SK-N-SH (cell line): ENCODE measurements around the gene CRYBG1. TPM values are rescaled to one million over a fixed set of nuclear protein-coding genes. Genes with fewer than 3 reads are reported as not detected.

ENCODE experiments used
- CTCF ChIA-PET: fragments of 300-600, 350-600 bp; formaldehyde crosslinking; extraction: SDS; loops from one replicate; lab custom pipeline; 2021; lab: Yijun Ruan, JAX
- POLR2A ChIA-PET: fragments of 350-600 bp; sonication (Branson Sonifier 250); formaldehyde crosslinking; extraction: SDS; loops from one replicate; lab custom pipeline; 2020; ENCODE audit warnings: antibody characterized with exemption, inconsistent platforms; lab: Yijun Ruan, JAX
- DNase-seq: peaks from one replicate; pipeline ENCODE4 v3.0.0; 2012
- H2AFZ ChIP-seq: fragments of 200-600 bp; sonication (generic); 2 replicates; pipeline ENCODE4 v1.8.1; 2016; ENCODE audit warnings: antibody characterized with exemption, mild to moderate bottlenecking, low read depth
- H3F3A ChIP-seq: fragments of 200-600 bp; sonication (generic); replicated peaks from 2 replicates; pipeline ENCODE3; 2016; ENCODE audit warnings: antibody characterized with exemption, mild to moderate bottlenecking; ENCODE audit not compliant: insufficient read depth
- H3K27ac ChIP-seq, 2 experiments: fragments of 200-500 bp in 1 of 2; fragments of 200-600 bp in 1 of 2; sonication (Bioruptor generic) in 1 of 2; sonication (generic), shearing (Covaris generic) in 1 of 2; 2 replicates each; pipeline versions ENCODE4 v1.5.1 to v1.6.1; 2014 to 2016; ENCODE audit warnings: low read depth in 2 of 2, inconsistent platforms in 1 of 2, low read length in 1 of 2, mild to moderate bottlenecking in 1 of 2, mixed read lengths in 1 of 2
- H3K27me3 ChIP-seq: fragments of 200-600 bp; sonication (generic), shearing (Covaris generic); 2 replicates; pipeline ENCODE4 v1.6.1; 2016; ENCODE audit warnings: mixed run types; ENCODE audit not compliant: insufficient read depth
- H3K36me3 ChIP-seq, 2 experiments: fragments of 200-500 bp in 1 of 2; fragments of 200-600 bp in 1 of 2; sonication (Bioruptor generic) in 1 of 2; sonication (generic) in 1 of 2; replicated peaks in 1 of 2; 2 replicates each; pipeline versions ENCODE3 to v1.5.1; 2014 to 2016; ENCODE audit warnings: low read length in 1 of 2, mild to moderate bottlenecking in 1 of 2; ENCODE audit not compliant: insufficient read depth in 2 of 2, control insufficient read depth in 1 of 2
- H3K4me1 ChIP-seq, 2 experiments: fragments of 200-500 bp in 1 of 2; fragments of 200-600 bp in 1 of 2; sonication (Bioruptor generic) in 1 of 2; sonication (generic), shearing (Covaris generic) in 1 of 2; 2 replicates each; pipeline versions ENCODE4 v1.5.1 to v1.6.1; 2014 to 2016; ENCODE audit warnings: low read depth in 1 of 2, low read length in 1 of 2, mixed run types in 1 of 2; ENCODE audit not compliant: insufficient read depth in 2 of 2, control insufficient read depth in 1 of 2
- H3K4me2 ChIP-seq: fragments of 200-600 bp; sonication (generic), shearing (Covaris generic); 2 replicates; pipeline ENCODE4 v1.6.1; 2017; ENCODE audit warnings: mixed run types
- H3K4me3 ChIP-seq, 2 experiments: fragments of 200-500 bp in 1 of 2; fragments of 200-600 bp in 1 of 2; sonication (Bioruptor generic) in 1 of 2; sonication (generic), shearing (Covaris generic) in 1 of 2; 2 replicates each; pipeline versions ENCODE4 v1.5.1 to v1.8.1; 2014 to 2016; ENCODE audit warnings: low read depth in 2 of 2, inconsistent platforms in 1 of 2, low read length in 1 of 2, mild to moderate bottlenecking in 1 of 2, mixed read lengths in 1 of 2, moderate library complexity in 1 of 2
- H3K79me2 ChIP-seq: fragments of 200-600 bp; sonication (generic); 2 replicates; pipeline ENCODE4 v1.8.1; 2017; ENCODE audit warnings: mild to moderate bottlenecking; ENCODE audit not compliant: insufficient read depth
- H3K9ac ChIP-seq: fragments of 200-600 bp; sonication (generic); 2 replicates; pipeline ENCODE4 v1.6.1; 2017; ENCODE audit warnings: mixed run types
- H3K9me2 ChIP-seq: fragments of 200-600 bp; sonication (generic); 2 replicates; pipeline ENCODE4 v1.6.1; 2017; ENCODE audit warnings: mixed run types
- H3K9me3 ChIP-seq: fragments of 200-600 bp; sonication (generic); 2 replicates; pipeline ENCODE4 v1.6.1; 2017; ENCODE audit warnings: mixed run types, mild to moderate bottlenecking, moderate library complexity
- H4K20me1 ChIP-seq: fragments of 200-600 bp; sonication (generic); 2 replicates; pipeline ENCODE4 v1.6.1; 2017; ENCODE audit warnings: mild to moderate bottlenecking, mixed run types; ENCODE audit not compliant: insufficient read depth
- CHD2 ChIP-seq: fragments of 150-350 bp; IDR thresholded peaks from 2 replicates; pipeline ENCODE4 v1.6.1; 2018; ENCODE audit warnings: low read length; ENCODE audit not compliant: partially characterized antibody
- CTCF ChIP-seq: fragments of 200-600 bp; sonication (generic); IDR thresholded peaks from 2 replicates; pipeline ENCODE4 v1.6.1; 2017; ENCODE audit warnings: antibody characterized with exemption, mild to moderate bottlenecking, moderate library complexity
- ELF1 ChIP-seq: IDR thresholded peaks from 2 replicates; pipeline ENCODE4 v1.4.0; 2012
- EP300 ChIP-seq, 2 experiments: IDR thresholded peaks; 2 replicates each; pipeline versions ENCODE4 v1.4.0 to v1.6.1; 2012; ENCODE audit warnings: borderline replicate concordance in 1 of 2, low read depth in 1 of 2, low read length in 1 of 2
- FOXM1 ChIP-seq: IDR thresholded peaks from 2 replicates; pipeline ENCODE4 v1.4.0; 2012; ENCODE audit warnings: low read depth, mild to moderate bottlenecking
- GATA2 ChIP-seq: sonication (generic); formaldehyde crosslinking; IDR thresholded peaks from 2 replicates; pipeline ENCODE4 v1.5.0; 2020; ENCODE audit warnings: mild to moderate bottlenecking, missing genetic modification reagents
- MEF2A ChIP-seq: IDR thresholded peaks from 2 replicates; pipeline ENCODE4 v1.4.0; 2012; ENCODE audit warnings: low read depth, borderline replicate concordance
- MXI1 ChIP-seq: IDR thresholded peaks from 2 replicates; pipeline ENCODE4 v1.6.1; 2012; ENCODE audit warnings: mild to moderate bottlenecking, low read depth, low read length, improper control_type of control experiment
- NFIC ChIP-seq: IDR thresholded peaks from 2 replicates; pipeline ENCODE4 v1.4.0; 2012; ENCODE audit warnings: borderline replicate concordance
- NRF1 ChIP-seq: IDR thresholded peaks from 2 replicates; pipeline ENCODE4 v1.6.1; 2012; ENCODE audit warnings: low read depth, mild to moderate bottlenecking, low read length
- POLR2AphosphoS5 ChIP-seq: IDR thresholded peaks from 2 replicates; pipeline ENCODE4 v1.6.1; 2012; ENCODE audit warnings: low read depth, low read length
- RAD21 ChIP-seq: IDR thresholded peaks from 2 replicates; pipeline ENCODE4 v1.6.1; 2012; ENCODE audit warnings: mild to moderate bottlenecking, low read length
- REST ChIP-seq: IDR thresholded peaks from 2 replicates; pipeline ENCODE4 v1.6.1; 2012; ENCODE audit warnings: mild to moderate bottlenecking, low read depth, low read length, moderate library complexity
- RXRA ChIP-seq: IDR thresholded peaks from 2 replicates; pipeline ENCODE4 v1.4.0; 2012; ENCODE audit warnings: low read depth, mild to moderate bottlenecking, borderline replicate concordance
- SIN3A ChIP-seq: IDR thresholded peaks from 2 replicates; pipeline ENCODE4 v1.6.1; 2012; ENCODE audit warnings: low read depth, mild to moderate bottlenecking, low read length, moderate library complexity, borderline replicate concordance
- SMC3 ChIP-seq: IDR thresholded peaks from 2 replicates; pipeline ENCODE4 v1.6.1; 2012; ENCODE audit warnings: low read depth, low read length, improper control_type of control experiment
- USF2 ChIP-seq: fragments of 150-350 bp; IDR thresholded peaks from 2 replicates; pipeline ENCODE4 v1.6.1; 2017; ENCODE audit warnings: antibody characterized with exemption, low read length, low read depth, borderline replicate concordance
- YY1 ChIP-seq: IDR thresholded peaks from 2 replicates; pipeline ENCODE4 v1.4.0; 2012; ENCODE audit warnings: low read depth, mild to moderate bottlenecking
- ZBTB33 ChIP-seq: IDR thresholded peaks from 2 replicates; pipeline ENCODE4 v1.4.0; 2012; ENCODE audit warnings: low read depth, borderline replicate concordance
- WGBS: methylation state at CpG from one replicate; pipeline ENCODE4 v1.1.6; 2017; ENCODE audit warnings: low lambda C conversion rate; 5-methylcytosine and 5-hydroxymethylcytosine counted together
- polyA plus RNA-seq, 3 experiments: library from polyadenylated mRNA; depleted of rRNA; stranded (reverse); fragments of >200 nt; gene quantifications; 2 replicates each; pipeline ENCODE4 v1.2.3, GENCODE V29; 2012
- TF ChIP-seq, protein P1 (sequence below): IDR thresholded peaks from 2 replicates; pipeline ENCODE4 v1.4.0; 2012; ENCODE audit warnings: low read depth, borderline replicate concordance
- TF ChIP-seq, protein P2 (sequence below): fragments of 150-350 bp; IDR thresholded peaks from 2 replicates; pipeline ENCODE4 v1.6.1; 2016; ENCODE audit warnings: mild to moderate bottlenecking, low read depth, low read length

The CRYBG1 gene
- polyA plus RNA-seq, 1 of the 3 experiments (the other 2 are of a cell fraction), result 13.8 TPM

GRCh38 chr6:106339334-106340029 lies 21.0 kb upstream of the CRYBG1 start:
- CTCF ChIA-PET, result interaction anchor here (0.5 to 2.6 kb wide), 53 partner anchors 8 to 857 kb away, joined by 3 to 19 read pairs (median 4); partner anchors contain the start of gene CRYBG1
- H3K27ac ChIP-seq, result peak overlapping the region in 1 of 2 experiments; percentile 35; a peak in 1 of 4 replicates
- TF ChIP-seq POLR2AphosphoS5 (no peak), SIN3A (peak; percentile 27; the same call in 1 of the 2 replicates), CHD2 (no peak), ELF1 (no peak), YY1 (no peak), MEF2A (no peak), NFIC (peak; percentile 56; the same call in 1 of the 2 replicates), NRF1 (no peak), EP300 (IDR thresholded peaks at IDR 0.05; ENCODE audit: borderline replicate concordance in 1 of 2, low read depth in 1 of 2, low read length in 1 of 2) (no peak), RXRA (no peak), FOXM1 (no peak), GATA2 (no peak), USF2 (no peak), RAD21 (peak; percentile 75), ZBTB33 (no peak), SMC3 (peak; percentile 65), CTCF (peak; percentile 90), REST (no peak), MXI1 (no peak)
- TF ChIP-seq, protein P1, sequence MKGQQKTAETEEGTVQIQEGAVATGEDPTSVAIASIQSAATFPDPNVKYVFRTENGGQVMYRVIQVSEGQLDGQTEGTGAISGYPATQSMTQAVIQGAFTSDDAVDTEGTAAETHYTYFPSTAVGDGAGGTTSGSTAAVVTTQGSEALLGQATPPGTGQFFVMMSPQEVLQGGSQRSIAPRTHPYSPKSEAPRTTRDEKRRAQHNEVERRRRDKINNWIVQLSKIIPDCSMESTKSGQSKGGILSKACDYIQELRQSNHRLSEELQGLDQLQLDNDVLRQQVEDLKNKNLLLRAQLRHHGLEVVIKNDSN, result no peak
- TF ChIP-seq, protein P2, sequence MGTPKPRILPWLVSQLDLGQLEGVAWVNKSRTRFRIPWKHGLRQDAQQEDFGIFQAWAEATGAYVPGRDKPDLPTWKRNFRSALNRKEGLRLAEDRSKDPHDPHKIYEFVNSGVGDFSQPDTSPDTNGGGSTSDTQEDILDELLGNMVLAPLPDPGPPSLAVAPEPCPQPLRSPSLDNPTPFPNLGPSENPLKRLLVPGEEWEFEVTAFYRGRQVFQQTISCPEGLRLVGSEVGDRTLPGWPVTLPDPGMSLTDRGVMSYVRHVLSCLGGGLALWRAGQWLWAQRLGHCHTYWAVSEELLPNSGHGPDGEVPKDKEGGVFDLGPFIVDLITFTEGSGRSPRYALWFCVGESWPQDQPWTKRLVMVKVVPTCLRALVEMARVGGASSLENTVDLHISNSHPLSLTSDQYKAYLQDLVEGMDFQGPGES, result no peak

More at GRCh38 chr6:106339334-106340029, 21.0 kb upstream of the CRYBG1 start:
- Histone ChIP-seq H3K4me2 (peak overlapping the region; percentile 53; the same call in 1 of the 2 replicates), H3K4me1 (peaks cover 0 to 2% of the 10 kb centered on the region in 2 experiments; a peak in 2 of 4 replicates), H4K20me1 (no peaks in the 10 kb centered on the region), H3K9me3 (no peaks in the 10 kb centered on the region), H3F3A (peaks cover 15% of the 10 kb centered on the region), H3K9ac (no peak overlapping the region), H3K9me2 (no peaks in the 10 kb centered on the region), H3K36me3 (no peaks in the 10 kb centered on the region), H3K4me3 (peak overlapping the region; percentile 16 to 27; a peak in 3 of 4 replicates), H2AFZ (peak overlapping the region; percentile 69), H3K27me3 (no peaks in the 10 kb centered on the region), H3K79me2 (no peaks in the 10 kb centered on the region)
- WGBS, result 14% methylated on average over 9 of the region's 9 CpGs
- DNase-seq, result peak; percentile 75
- POLR2A ChIA-PET, result interaction anchor here (0.5 to 1.5 kb wide), 3 partner anchors 14 to 635 kb away, joined by 3 to 5 read pairs (median 4); partner anchors contain the start of genes ATG5 and CD24
